Suprapubic skin (tissue), 3 donors: ENCODE results near the gene CNTNAP4.

ENCODE experiments used
- CTCF ChIP-seq, 2 donors: fragments of 200-600 bp in 1 of 2; fragments of 450-650 bp in 1 of 2; sonication (generic) in 1 of 2; IDR thresholded peaks; one replicate each; pipeline ENCODE4 v1.5.1; 2016 to 2019; ENCODE audit warnings: antibody characterized with exemption in 2 of 2, mild to moderate bottlenecking in 1 of 2, moderate library complexity in 1 of 2
- EP300 ChIP-seq: sonication (generic); formaldehyde crosslinking; IDR thresholded peaks from one replicate; pipeline ENCODE4 v1.6.1; 2017; ENCODE audit warnings: antibody characterized with exemption

DNA sequence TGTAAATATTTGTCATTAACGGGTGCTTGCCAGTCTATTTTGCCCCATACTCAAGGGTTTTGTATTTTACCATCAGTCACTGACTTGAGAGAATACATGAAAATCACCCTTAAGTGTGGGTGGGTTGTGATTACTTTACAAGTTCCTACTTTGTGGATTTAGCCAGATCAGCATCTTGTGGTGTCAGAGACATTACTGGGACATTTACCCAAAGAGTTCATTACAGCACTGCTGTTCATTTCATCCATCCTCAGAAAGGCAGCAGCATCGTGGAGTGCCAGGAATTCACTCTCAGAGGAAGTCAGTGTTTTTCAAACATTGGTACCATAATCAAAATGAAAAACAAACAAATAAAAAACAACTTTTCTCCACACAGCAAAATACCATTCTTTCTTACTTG lies 110.8 kb downstream of the CNTNAP4 start:
- TF ChIP-seq CTCF (IDR thresholded peaks at IDR 0.05) (no peak), EP300 (no peak)
